Measurements from ENCODE around the gene PIGW.

PIGW gene

GRCh38 chr17:36524428-36524876, 10.3 kb upstream of the PIGW start:
- TF ChIP-seq, protein P1, sequence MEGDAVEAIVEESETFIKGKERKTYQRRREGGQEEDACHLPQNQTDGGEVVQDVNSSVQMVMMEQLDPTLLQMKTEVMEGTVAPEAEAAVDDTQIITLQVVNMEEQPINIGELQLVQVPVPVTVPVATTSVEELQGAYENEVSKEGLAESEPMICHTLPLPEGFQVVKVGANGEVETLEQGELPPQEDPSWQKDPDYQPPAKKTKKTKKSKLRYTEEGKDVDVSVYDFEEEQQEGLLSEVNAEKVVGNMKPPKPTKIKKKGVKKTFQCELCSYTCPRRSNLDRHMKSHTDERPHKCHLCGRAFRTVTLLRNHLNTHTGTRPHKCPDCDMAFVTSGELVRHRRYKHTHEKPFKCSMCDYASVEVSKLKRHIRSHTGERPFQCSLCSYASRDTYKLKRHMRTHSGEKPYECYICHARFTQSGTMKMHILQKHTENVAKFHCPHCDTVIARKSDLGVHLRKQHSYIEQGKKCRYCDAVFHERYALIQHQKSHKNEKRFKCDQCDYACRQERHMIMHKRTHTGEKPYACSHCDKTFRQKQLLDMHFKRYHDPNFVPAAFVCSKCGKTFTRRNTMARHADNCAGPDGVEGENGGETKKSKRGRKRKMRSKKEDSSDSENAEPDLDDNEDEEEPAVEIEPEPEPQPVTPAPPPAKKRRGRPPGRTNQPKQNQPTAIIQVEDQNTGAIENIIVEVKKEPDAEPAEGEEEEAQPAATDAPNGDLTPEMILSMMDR (IDR thresholded peaks at IDR 0.05; ENCODE audit: insufficient read depth, low read depth, low read length, missing control alignments) = no peak
- H3K4me3 ChIP-seq (ENCODE audit: low read depth, low read length) = no peak overlapping the region
- no peak for DNase-seq (ENCODE audit: low read depth)

GRCh38 chr17:36525113-36525512, 9.7 kb upstream of the PIGW start:
- DNase-seq (ENCODE audit: low read depth) = no peak
- H3K4me3 ChIP-seq (ENCODE audit: low read depth, low read length) = no peak overlapping the region
- TF ChIP-seq, protein P1 (IDR thresholded peaks at IDR 0.05; ENCODE audit: insufficient read depth, low read depth, low read length, missing control alignments) = no peak

DNA sequence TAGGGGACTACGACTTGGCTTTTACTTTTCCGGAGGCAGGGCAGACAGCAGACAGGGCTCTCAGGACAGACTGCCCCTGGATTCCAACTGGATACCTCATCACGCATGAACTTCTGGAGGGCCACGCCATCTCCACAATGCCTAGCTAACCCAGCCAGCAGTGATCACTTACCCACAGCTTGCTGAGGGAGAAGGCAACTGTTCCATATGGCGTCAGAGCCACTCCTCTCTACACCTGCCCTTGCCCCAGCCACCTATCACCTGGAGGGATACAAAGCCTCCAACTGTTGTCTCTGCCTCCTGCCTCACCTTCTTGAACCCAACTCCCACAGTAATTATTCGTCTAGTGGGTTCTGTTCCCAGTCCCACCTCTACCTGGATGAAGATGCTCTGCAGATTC, 8.9 kb upstream of the PIGW start:
- no peak overlapping the region for H3K4me3 ChIP-seq (ENCODE audit: low read depth, low read length)
- TF ChIP-seq, protein P1 (IDR thresholded peaks at IDR 0.05; ENCODE audit: insufficient read depth, low read depth, low read length, missing control alignments) = no peak
- DNase-seq (ENCODE audit: low read depth) = no peak

- no peak for DNase-seq (ENCODE audit: low read depth)
- TF ChIP-seq, protein P1 (IDR thresholded peaks at IDR 0.05; ENCODE audit: insufficient read depth, low read depth, low read length, missing control alignments) = no peak
- H3K4me3 ChIP-seq (ENCODE audit: low read depth, low read length) = no peak overlapping the region
These were observed 7.1 kb upstream of the PIGW start for GRCh38 chr17:36527621-36528250.

DNA sequence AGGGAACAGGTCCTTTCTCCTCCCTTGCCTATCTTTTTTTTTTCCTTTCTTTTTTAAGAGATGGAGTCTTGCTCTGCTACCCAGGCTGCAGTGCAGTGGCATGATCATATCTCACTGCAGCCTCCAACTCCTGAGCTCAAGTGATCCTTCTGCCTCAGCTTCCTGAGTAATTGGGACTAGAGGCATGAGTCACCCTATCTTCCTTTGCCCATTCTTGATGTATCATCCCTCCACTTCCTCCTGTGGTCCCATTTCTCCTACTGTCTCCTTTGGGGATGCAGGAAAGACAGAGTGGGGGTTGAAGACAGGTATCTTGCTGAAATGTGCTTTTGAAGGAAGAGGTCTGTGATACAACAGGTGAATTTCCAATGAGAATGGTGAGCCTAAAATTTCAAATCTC, 5.7 kb upstream of the PIGW start:
- no peak for DNase-seq (ENCODE audit: low read depth)
- H3K4me3 ChIP-seq (ENCODE audit: low read depth, low read length) = no peak overlapping the region
- TF ChIP-seq, protein P1 (IDR thresholded peaks at IDR 0.05; ENCODE audit: insufficient read depth, low read depth, low read length, missing control alignments) = no peak

- no peak for DNase-seq (ENCODE audit: low read depth)
- no peak overlapping the region for H3K4me3 ChIP-seq (ENCODE audit: low read depth, low read length)
- TF ChIP-seq, protein P1 (IDR thresholded peaks at IDR 0.05; ENCODE audit: insufficient read depth, low read depth, low read length, missing control alignments) = no peak
These were observed 2.3 kb upstream of the PIGW start for GRCh38 chr17:36532435-36532975.
